ENCODE data around the gene COL16A1. TPM values are rescaled to one million over a fixed set of nuclear protein-coding genes. Genes with fewer than 3 reads are reported as not detected.

The COL16A1 gene
- total and polyA plus RNA-seq, 2 of the 4 experiments (the other 2 are of a cell fraction): 34.2 to 62.8 TPM

DNA sequence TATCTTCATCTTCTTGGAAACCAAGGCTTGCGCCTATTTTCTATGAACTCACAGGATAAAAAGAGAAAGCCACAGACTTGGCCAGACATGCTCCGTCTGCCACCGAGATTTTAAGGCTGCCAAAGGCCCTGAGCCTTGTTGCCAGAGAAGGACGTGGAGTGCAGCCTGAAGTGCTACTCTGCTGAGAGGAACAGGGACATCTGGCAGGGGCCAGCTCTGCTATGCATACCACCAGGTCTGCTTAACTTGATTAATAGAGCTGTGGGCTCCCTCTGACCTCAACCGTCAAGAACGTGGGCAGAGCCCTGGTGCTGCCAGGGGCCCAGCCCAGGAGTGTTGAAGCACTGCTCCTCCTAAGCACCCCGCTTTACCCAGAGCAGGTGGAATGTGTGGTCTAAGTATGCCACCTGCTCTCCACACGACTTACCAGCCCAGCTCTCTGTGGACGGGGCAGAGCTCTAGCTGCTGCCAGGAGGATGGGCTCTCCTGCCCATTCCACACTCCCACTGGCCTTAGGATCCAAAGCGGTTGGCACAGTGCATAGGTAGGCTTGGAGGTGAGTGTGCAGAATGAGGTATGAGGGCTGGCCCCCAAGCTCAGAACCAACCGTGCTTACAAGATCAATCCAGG, 75.8 kb downstream of the COL16A1 start:
- Histone ChIP-seq H2BK5ac (ENCODE audit: low read depth, low read length, poor library complexity, severe bottlenecking) (no peak overlapping the region), H2AK5ac (ENCODE audit: low read depth, low read length) (no peak overlapping the region), H4K20me1 (ENCODE audit: insufficient read depth, low read length) (peaks cover 12% of the 10 kb centered on the region; the same call in 1 of the 2 replicates), H3K4me3 (ENCODE audit: insufficient read depth, low read depth, low read length) (no peak overlapping the region), H3K23ac (ENCODE audit: low read depth, low read length) (no peak overlapping the region), H3K18ac (ENCODE audit: low read depth, low read length) (no peak overlapping the region), H3K4me2 (ENCODE audit: low read depth, low read length) (no peak overlapping the region), H4K8ac (ENCODE audit: low read depth in 2 of 2, low read length in 2 of 2) (no peak overlapping the region), H2BK20ac (ENCODE audit: low read depth, low read length) (no peak overlapping the region), H3K27me3 (ENCODE audit: control insufficient read depth, insufficient read depth, low read length) (no peaks in the 10 kb centered on the region), H2BK120ac (ENCODE audit: low read depth, low read length) (no peak overlapping the region), H3K79me1 (ENCODE audit: low read depth in 1 of 2, low read length in 2 of 2) (peaks cover 4 to 9% of the 10 kb centered on the region in 2 experiments; a peak in 3 of 4 replicates), H3K36me3 (ENCODE audit: control insufficient read depth, insufficient read depth, low read length) (peaks cover 36% of the 10 kb centered on the region), H3K9ac (ENCODE audit: low read depth, low read length) (no peak overlapping the region), H3K56ac (ENCODE audit: extremely low read depth, insufficient read depth, low read length) (no peak overlapping the region), H3K9me3 (ENCODE audit: control insufficient read depth, insufficient read depth, low read length) (no peaks in the 10 kb centered on the region), H3K14ac (replicated peaks; ENCODE audit: low read depth, low read length) (no peak overlapping the region), H4K91ac (ENCODE audit: insufficient read depth, low read depth, low read length) (no peak overlapping the region), H3K9me1 (ENCODE audit: insufficient read depth, low read length) (peaks cover 11% of the 10 kb centered on the region; the same call in 1 of the 2 replicates), H2AK9ac (replicated peaks; ENCODE audit: low read depth, low read length, poor library complexity) (no peak overlapping the region), H2AFZ (replicated peaks; ENCODE audit: low read length, poor library complexity) (no peak overlapping the region), H3K4ac (ENCODE audit: low read depth, low read length) (no peak overlapping the region), H4K5ac (ENCODE audit: low read depth, low read length) (no peak overlapping the region), H2BK15ac (ENCODE audit: low read depth, low read length) (no peak overlapping the region), H3K27ac (ENCODE audit: insufficient read depth, low read length) (no peak overlapping the region), H3K4me1 (ENCODE audit: control insufficient read depth, insufficient read depth, low read length) (peaks cover 8% of the 10 kb centered on the region)
- intact Hi-C loops (cut with micrococcal nuclease): no loop called here
- ChIA-PET CTCF (no interaction called here), POLR2A (ENCODE audit: unreplicated experiment) (no interaction called here)
- ATAC-seq (ENCODE audit: low read depth) (no peak), DNase-seq (no peak)
- WGBS, 2 experiments (ENCODE audit: extremely low coverage in 2 of 2, insufficient read length in 1 of 2): 70% methylated on average over 5 of the region's 11 CpGs; no CpG with 5 or more reads in 1 of the 2 experiments
- in situ Hi-C loops (cut with MboI; ENCODE audit: low sequenced_read_pairs): no loop called here
- TF ChIP-seq POLR2A (IDR thresholded peaks at IDR 0.05; ENCODE audit: low read depth, low read length) (no peak), SMC3 (IDR thresholded peaks at IDR 0.05; ENCODE audit: low read depth, low read length) (no peak), FOS (IDR thresholded peaks at IDR 0.05; ENCODE audit: low read depth, low read length) (no peak), CHD1 (IDR thresholded peaks at IDR 0.05; ENCODE audit: low read depth, low read length) (no peak), NFE2L2 (IDR thresholded peaks at IDR 0.05; ENCODE audit: low read depth, low read length) (no peak), MAZ (IDR thresholded peaks at IDR 0.05; ENCODE audit: borderline replicate concordance, low read depth, low read length) (no peak), CEBPB (IDR thresholded peaks at IDR 0.05; ENCODE audit: low read depth, low read length) (no peak), RCOR1 (IDR thresholded peaks at IDR 0.05; ENCODE audit: insufficient replicate concordance, low read length) (no peak), RAD21 (IDR thresholded peaks at IDR 0.05; ENCODE audit: low read length) (no peak), MAFK (IDR thresholded peaks at IDR 0.05; ENCODE audit: low read depth, low read length) (no peak), RFX5 (IDR thresholded peaks at IDR 0.05; ENCODE audit: low read depth, low read length) (no peak), MXI1 (IDR thresholded peaks at IDR 0.05; ENCODE audit: borderline replicate concordance, low read depth, low read length) (no peak), BHLHE40 (IDR thresholded peaks at IDR 0.05; ENCODE audit: low read depth, low read length) (no peak)
- TF ChIP-seq, protein P1, sequence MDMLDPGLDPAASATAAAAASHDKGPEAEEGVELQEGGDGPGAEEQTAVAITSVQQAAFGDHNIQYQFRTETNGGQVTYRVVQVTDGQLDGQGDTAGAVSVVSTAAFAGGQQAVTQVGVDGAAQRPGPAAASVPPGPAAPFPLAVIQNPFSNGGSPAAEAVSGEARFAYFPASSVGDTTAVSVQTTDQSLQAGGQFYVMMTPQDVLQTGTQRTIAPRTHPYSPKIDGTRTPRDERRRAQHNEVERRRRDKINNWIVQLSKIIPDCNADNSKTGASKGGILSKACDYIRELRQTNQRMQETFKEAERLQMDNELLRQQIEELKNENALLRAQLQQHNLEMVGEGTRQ (IDR thresholded peaks at IDR 0.05; ENCODE audit: low read depth, low read length): no peak
- TF ChIP-seq, protein P2, sequence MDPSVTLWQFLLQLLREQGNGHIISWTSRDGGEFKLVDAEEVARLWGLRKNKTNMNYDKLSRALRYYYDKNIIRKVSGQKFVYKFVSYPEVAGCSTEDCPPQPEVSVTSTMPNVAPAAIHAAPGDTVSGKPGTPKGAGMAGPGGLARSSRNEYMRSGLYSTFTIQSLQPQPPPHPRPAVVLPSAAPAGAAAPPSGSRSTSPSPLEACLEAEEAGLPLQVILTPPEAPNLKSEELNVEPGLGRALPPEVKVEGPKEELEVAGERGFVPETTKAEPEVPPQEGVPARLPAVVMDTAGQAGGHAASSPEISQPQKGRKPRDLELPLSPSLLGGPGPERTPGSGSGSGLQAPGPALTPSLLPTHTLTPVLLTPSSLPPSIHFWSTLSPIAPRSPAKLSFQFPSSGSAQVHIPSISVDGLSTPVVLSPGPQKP (IDR thresholded peaks at IDR 0.05; ENCODE audit: borderline replicate concordance, low read depth, low read length): no peak
- TF ChIP-seq, protein P3, sequence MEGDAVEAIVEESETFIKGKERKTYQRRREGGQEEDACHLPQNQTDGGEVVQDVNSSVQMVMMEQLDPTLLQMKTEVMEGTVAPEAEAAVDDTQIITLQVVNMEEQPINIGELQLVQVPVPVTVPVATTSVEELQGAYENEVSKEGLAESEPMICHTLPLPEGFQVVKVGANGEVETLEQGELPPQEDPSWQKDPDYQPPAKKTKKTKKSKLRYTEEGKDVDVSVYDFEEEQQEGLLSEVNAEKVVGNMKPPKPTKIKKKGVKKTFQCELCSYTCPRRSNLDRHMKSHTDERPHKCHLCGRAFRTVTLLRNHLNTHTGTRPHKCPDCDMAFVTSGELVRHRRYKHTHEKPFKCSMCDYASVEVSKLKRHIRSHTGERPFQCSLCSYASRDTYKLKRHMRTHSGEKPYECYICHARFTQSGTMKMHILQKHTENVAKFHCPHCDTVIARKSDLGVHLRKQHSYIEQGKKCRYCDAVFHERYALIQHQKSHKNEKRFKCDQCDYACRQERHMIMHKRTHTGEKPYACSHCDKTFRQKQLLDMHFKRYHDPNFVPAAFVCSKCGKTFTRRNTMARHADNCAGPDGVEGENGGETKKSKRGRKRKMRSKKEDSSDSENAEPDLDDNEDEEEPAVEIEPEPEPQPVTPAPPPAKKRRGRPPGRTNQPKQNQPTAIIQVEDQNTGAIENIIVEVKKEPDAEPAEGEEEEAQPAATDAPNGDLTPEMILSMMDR (conservative IDR thresholded peaks at IDR 0.05; ENCODE audit: low read depth, low read length): no peak
- BruUV-seq (replicated peaks): no TSS peak
- dilution Hi-C loops (cut with HindIII; ENCODE audit: low sequenced_read_pairs, unreplicated experiment): no loop called here

Data from IMR-90 (cell line).